ENCODE measurements around the gene CREB5. TPM values are rescaled to one million over a fixed set of nuclear protein-coding genes. Genes with fewer than 3 reads are reported as not detected.

Gene CREB5
- total RNA-seq, 4 donors from 2014 or later, result 0.90 to 10.1 (median 4.9) TPM

- DNase-seq (no peak), ATAC-seq (no peak)
- Histone ChIP-seq H3K9me3 (no peaks in the 10 kb centered on the region), H3K4me1 (peaks cover 21 to 22% of the 10 kb centered on the region in 2 donors), H3K4me3 (no peak overlapping the region), H3K27me3 (no peaks in the 10 kb centered on the region), H3K27ac (no peak overlapping the region), H3K36me3 (no peaks in the 10 kb centered on the region)
- intact Hi-C loops (cut with DNase I; ENCODE audit: low total_unique reads) (no loop called here), in situ Hi-C loops (cut with MboI; ENCODE audit: low sequenced_read_pairs in 4 of 4) (no loop called here)
- no peak for TF ChIP-seq POLR2A (IDR thresholded peaks at IDR 0.05)
Measured at GRCh38 chr7:28484606-28484935, 72.3 kb downstream of the CREB5 start.

- TF ChIP-seq CTCF (IDR thresholded peaks at IDR 0.05 in 4 of 5, conservative IDR thresholded peaks at IDR 0.05 in 1 of 5) (no peak), POLR2A (IDR thresholded peaks at IDR 0.05) (no peak)
- intact Hi-C loops (cut with DNase I; ENCODE audit: low total_unique reads) (no loop called here), in situ Hi-C loops (cut with MboI; ENCODE audit: low sequenced_read_pairs in 4 of 4) (no loop called here)
- DNase-seq (no peak), ATAC-seq (no peak)
- H3K27me3 ChIP-seq, result no peaks in the 10 kb centered on the region
- no peak overlapping the region for H3K27ac ChIP-seq
- H3K9me3 ChIP-seq, result no peaks in the 10 kb centered on the region
- no peak overlapping the region for H3K4me3 ChIP-seq
- H3K4me1 ChIP-seq, result peaks cover 0 to 4% of the 10 kb centered on the region in 2 donors
- no peaks in the 10 kb centered on the region for H3K36me3 ChIP-seq
Measured at GRCh38 chr7:28487487-28487886, 75.2 kb downstream of the CREB5 start.

- in situ Hi-C loops (cut with MboI; ENCODE audit: low sequenced_read_pairs in 4 of 4), result no loop called here
- intact Hi-C loops (cut with DNase I; ENCODE audit: low total_unique reads), result no loop called here
- H3K4me1 ChIP-seq, result peaks cover 0 to 4% of the 10 kb centered on the region in 2 donors
- no peak overlapping the region for H3K27ac ChIP-seq
- H3K36me3 ChIP-seq, result no peaks in the 10 kb centered on the region
- ATAC-seq, result no peak
- no peak for TF ChIP-seq CTCF (IDR thresholded peaks at IDR 0.05 in 4 of 5, conservative IDR thresholded peaks at IDR 0.05 in 1 of 5)
- no peak for TF ChIP-seq POLR2A (IDR thresholded peaks at IDR 0.05)
- H3K9me3 ChIP-seq, result no peaks in the 10 kb centered on the region
- H3K4me3 ChIP-seq, result no peak overlapping the region
- no peak for DNase-seq
- H3K27me3 ChIP-seq, result no peaks in the 10 kb centered on the region
Measured at GRCh38 chr7:28488061-28488791, 75.9 kb downstream of the CREB5 start.

- Histone ChIP-seq H3K27me3 (no peaks in the 10 kb centered on the region), H3K27ac (no peak overlapping the region), H3K9me3 (no peaks in the 10 kb centered on the region), H3K4me3 (no peak overlapping the region), H3K36me3 (no peaks in the 10 kb centered on the region), H3K4me1 (peaks cover 0 to under 1% of the 10 kb centered on the region in 2 donors)
- DNase-seq, result no peak
- ATAC-seq, result no peak
- in situ Hi-C loops (cut with MboI; ENCODE audit: low sequenced_read_pairs in 4 of 4) (no loop called here), intact Hi-C loops (cut with DNase I; ENCODE audit: low total_unique reads) (no loop called here)
- TF ChIP-seq CTCF (IDR thresholded peaks at IDR 0.05 in 4 of 5, conservative IDR thresholded peaks at IDR 0.05 in 1 of 5), result no peak
- TF ChIP-seq POLR2A (IDR thresholded peaks at IDR 0.05), result no peak
Measured at GRCh38 chr7:28490831-28491230, 78.5 kb downstream of the CREB5 start.

GRCh38 chr7:28493477-28493876, 81.2 kb downstream of the CREB5 start:
- Histone ChIP-seq H3K36me3 (no peaks in the 10 kb centered on the region), H3K9me3 (no peaks in the 10 kb centered on the region), H3K27ac (no peak overlapping the region), H3K27me3 (no peaks in the 10 kb centered on the region), H3K4me3 (no peak overlapping the region), H3K4me1 (no peaks in the 10 kb centered on the region)
- ATAC-seq, result no peak
- DNase-seq, result no peak
- intact Hi-C loops (cut with DNase I; ENCODE audit: low total_unique reads), result no loop called here
- in situ Hi-C loops (cut with MboI; ENCODE audit: low sequenced_read_pairs in 4 of 4), result no loop called here
- no peak for TF ChIP-seq CTCF (IDR thresholded peaks at IDR 0.05 in 4 of 5, conservative IDR thresholded peaks at IDR 0.05 in 1 of 5)
- no peak for TF ChIP-seq POLR2A (IDR thresholded peaks at IDR 0.05)

Data from gastrocnemius medialis (tissue), 4 donors.